HepG2 (cell line): ENCODE measurements around the gene SLC19A1. TPM values are rescaled to one million over a fixed set of nuclear protein-coding genes. Genes with fewer than 3 reads are reported as not detected.

Experiments
- ATAC-seq: fragments of 200-7000 bp; cut with Tn5 transposase; 3 replicates; pipeline ENCODE4 v1.9.1; 2020; ENCODE audit warnings: mild to moderate bottlenecking, moderate library complexity
- BruUV-seq: library from RNA; stranded (reverse); fragments of 400-500 nt; replicated peaks from 2 replicates; lab custom pipeline; 2021; lab: Mats Ljungman, UMichigan
- CTCF ChIA-PET: fragments of 300-600 bp; formaldehyde crosslinking; extraction: SDS; loops from one replicate; lab custom pipeline; 2021; ENCODE audit warnings: low total read pairs, inconsistent platforms, low intra/inter-chr PET ratio; lab: Yijun Ruan, JAX
- POLR2A ChIA-PET: fragments of 350-600 bp; sonication (Branson Sonifier 250); formaldehyde crosslinking; loops from one replicate; lab custom pipeline; 2020; ENCODE audit warnings: antibody characterized with exemption, inconsistent platforms; lab: Yijun Ruan, JAX
- DNase-seq: peaks from one replicate; pipeline ENCODE4 v3.0.0-alpha.2; 2015; ENCODE audit warnings: low spot score
- FAIRE-seq: peaks from 3 replicates; lab custom pipeline; 2011; peaks lifted over from hg19 to GRCh38; lab: Jason Lieb, UNC
- H2AFZ ChIP-seq: one replicate; pipeline ENCODE4 v1.6.1; 2011; ENCODE audit warnings: low read length, inconsistent platforms
- H3K27ac ChIP-seq: fragments of 300-600 bp; 3 replicates; pipeline ENCODE4 v1.8.0; 2011; ENCODE audit warnings: mixed run types, mild to moderate bottlenecking, mixed read lengths, low read length, inconsistent platforms; ENCODE audit not compliant: insufficient read depth; ENCODE audit errors: extremely low read length
- H3K27me3 ChIP-seq, 2 experiments: fragments of 200-600 bp in 1 of 2; 2 replicates in 1 of 2; 3 replicates in 1 of 2; pipeline versions ENCODE4 v1.6.0 to v1.8.0; 2011; ENCODE audit warnings: low read length in 2 of 2, mild to moderate bottlenecking in 2 of 2, moderate library complexity in 2 of 2, inconsistent platforms in 1 of 2; ENCODE audit not compliant: insufficient read depth in 2 of 2, control insufficient read depth in 1 of 2
- H3K36me3 ChIP-seq, 2 experiments: fragments of 200-600 bp in 1 of 2; replicated peaks in 1 of 2; 2 replicates in 1 of 2; 3 replicates in 1 of 2; pipeline versions ENCODE4 v1.5.1 to v1.8.0; 2011; ENCODE audit warnings: low read length in 2 of 2, inconsistent platforms in 1 of 2; ENCODE audit not compliant: insufficient read depth in 2 of 2, control insufficient read depth in 1 of 2
- H3K4me1 ChIP-seq: 2 replicates; pipeline ENCODE4 v1.5.1; 2012; ENCODE audit warnings: low read length, inconsistent platforms; ENCODE audit not compliant: insufficient read depth
- H3K4me2 ChIP-seq: 2 replicates; pipeline ENCODE4 v1.6.0; 2011; ENCODE audit warnings: low read depth, low read length, inconsistent platforms
- H3K4me3 ChIP-seq, 3 experiments: fragments of 200-600 bp in 1 of 3; sonication (generic), shearing (Covaris generic) in 1 of 3; replicated peaks in 1 of 3; 2 replicates each; pipeline ENCODE4 v1.5.1; 2011 to 2016; ENCODE audit warnings: low read length in 3 of 3, inconsistent platforms in 2 of 3, low read depth in 2 of 3, mild to moderate bottlenecking in 2 of 3, control low read depth in 1 of 3, mixed read lengths in 1 of 3; ENCODE audit not compliant: insufficient read depth in 1 of 3
- H3K79me2 ChIP-seq: one replicate; pipeline ENCODE4 v1.6.1; 2011; ENCODE audit warnings: low read length, inconsistent platforms; ENCODE audit not compliant: insufficient read depth
- H3K9ac ChIP-seq: 2 replicates; pipeline ENCODE4 v1.6.0; 2011; ENCODE audit warnings: mild to moderate bottlenecking, low read depth, low read length, inconsistent platforms; ENCODE audit not compliant: insufficient read depth
- H3K9me3 ChIP-seq: 2 replicates; pipeline ENCODE4 v1.5.1; 2012; ENCODE audit warnings: mild to moderate bottlenecking, low read length
- H4K20me1 ChIP-seq: 2 replicates; pipeline ENCODE4 v1.6.0; 2011; ENCODE audit warnings: inconsistent platforms, mild to moderate bottlenecking, low read length, moderate library complexity; ENCODE audit not compliant: insufficient read depth
- CEBPG ChIP-seq: IDR thresholded peaks from 2 replicates; pipeline ENCODE4 v1.6.1; 2016
- FLYWCH1 ChIP-seq: sonication (generic); formaldehyde crosslinking; IDR thresholded peaks from 2 replicates; pipeline ENCODE4 v1.8.1; 2023; ENCODE audit warnings: mild to moderate bottlenecking, missing genetic modification reagents
- FOXK2 ChIP-seq: fragments of 450-650 bp; IDR thresholded peaks from 2 replicates; pipeline ENCODE4 v1.6.1; 2016
- NFKBIZ ChIP-seq: IDR thresholded peaks from 2 replicates; pipeline ENCODE4 v1.6.1; 2018; ENCODE audit warnings: missing genetic modification reagents, missing compliant biosample characterization
- PAX8 ChIP-seq: sonication (generic); formaldehyde crosslinking; IDR thresholded peaks from 2 replicates; pipeline ENCODE4 v1.8.0; 2022; ENCODE audit warnings: mild to moderate bottlenecking, missing genetic modification reagents, borderline replicate concordance
- STAG1 ChIP-seq: sonication (generic); formaldehyde crosslinking; IDR thresholded peaks from 2 replicates; pipeline ENCODE4 v1.4.0; 2020; ENCODE audit warnings: missing genetic modification reagents
- TARDBP ChIP-seq: sonication (generic); formaldehyde crosslinking; IDR thresholded peaks from 2 replicates; pipeline ENCODE4 v1.8.0; 2022; ENCODE audit warnings: mild to moderate bottlenecking, missing genetic modification reagents
- YEATS4 ChIP-seq: sonication (generic); formaldehyde crosslinking; IDR thresholded peaks from 2 replicates; pipeline ENCODE4 v1.4.0; 2020; ENCODE audit warnings: missing genetic modification reagents, borderline replicate concordance
- ZFAT ChIP-seq: sonication (generic); formaldehyde crosslinking; conservative IDR thresholded peaks from 2 replicates; pipeline ENCODE4 v1.8.1; 2023; ENCODE audit warnings: missing genetic modification reagents, inconsistent platforms
- WGBS: methylation state at CpG from one replicate; pipeline ENCODE4 v1.1.6; 2017; ENCODE audit warnings: low lambda C conversion rate; 5-methylcytosine and 5-hydroxymethylcytosine counted together
- in situ Hi-C: cut with HindIII; loops from 2 replicates; pipeline ENCODE4 v1.10.0; 2017; ENCODE audit warnings: low pct_unique_long_range_greater_than_20kb; ENCODE audit not compliant: extremely low pct_ligation_motif_present
- intact Hi-C: fragments of 100-400 bp; cut with micrococcal nuclease; formaldehyde crosslinking; loops from one replicate; pipeline ENCODE4 v1.10.0; 2022; ENCODE audit not compliant: unreplicated experiment
- polyA plus RNA-seq, 8 experiments: library from polyadenylated mRNA; depleted of rRNA in 3 of 8; stranded (reverse) in 7 of 8; unstranded in 1 of 8; fragments of >200 nt; fragmentation: Illumina TruSeq in 4 of 8; extraction: Trizol in 4 of 8; gene quantifications; 2 replicates each; pipeline versions ENCODE4 v1.2.1 to v1.2.3, GENCODE V29; 2011 to 2016; ENCODE audit warnings: low read depth in 4 of 8, missing spikeins in 1 of 8, mixed read lengths in 1 of 8; ENCODE audit not compliant: insufficient read depth in 1 of 8
- total RNA-seq, 5 experiments: library from RNA; depleted of rRNA; stranded (reverse); fragments of >200 nt; fragmentation: Illumina TruSeq; extraction: Trizol; gene quantifications; 2 replicates each; pipeline ENCODE4 v1.2.3, GENCODE V29; 2016; ENCODE audit warnings: low read depth in 1 of 5
- TF ChIP-seq, protein P1 (sequence below): IDR thresholded peaks from 2 replicates; pipeline ENCODE4 v1.6.1; 2016; ENCODE audit warnings: low read depth, borderline replicate concordance
- TF ChIP-seq, protein P2 (sequence below): sonication (generic); formaldehyde crosslinking; IDR thresholded peaks from 2 replicates; pipeline ENCODE4 v1.4.0; 2020; ENCODE audit warnings: missing genetic modification reagents
- TF ChIP-seq, protein P3 (sequence below): sonication (generic); formaldehyde crosslinking; IDR thresholded peaks from 2 replicates; pipeline ENCODE4 v1.8.0; 2022; ENCODE audit warnings: missing genetic modification reagents, mild to moderate bottlenecking, moderate library complexity, borderline replicate concordance
- TF ChIP-seq, protein P4 (sequence below): IDR thresholded peaks from 2 replicates; pipeline ENCODE4 v1.6.1; 2016; ENCODE audit warnings: low read depth, missing genetic modification reagents, missing compliant biosample characterization
- TF ChIP-seq, protein P5 (sequence below): sonication (generic); formaldehyde crosslinking; IDR thresholded peaks from 2 replicates; pipeline ENCODE4 v1.4.0; 2020; ENCODE audit warnings: mild to moderate bottlenecking, missing genetic modification reagents

SLC19A1 gene
- total and polyA plus RNA-seq, 2 of the 13 experiments (the other 11 are each of a cell fraction or from before 2014, with no cell fraction given) = 21.8 to 23.0 TPM

DNA sequence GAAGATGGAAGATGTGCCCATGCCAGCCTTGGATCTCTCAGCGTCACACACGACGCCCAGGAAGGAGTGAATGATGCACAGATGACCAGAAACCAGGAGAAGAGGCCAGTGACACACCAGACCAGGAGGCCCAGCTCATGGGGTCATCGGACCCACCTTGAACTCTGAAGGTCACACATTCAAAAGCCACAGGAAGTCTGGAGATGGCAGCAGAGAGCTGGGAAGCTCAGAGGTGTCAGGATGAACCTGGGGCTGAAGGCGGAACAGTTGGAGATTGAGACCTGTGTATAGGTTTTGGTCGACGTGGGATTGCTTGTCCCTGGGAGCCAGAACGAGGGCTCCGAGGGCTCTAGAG is 43.6 kb downstream of the SLC19A1 start:
- ChIA-PET CTCF (no interaction called here), POLR2A (interaction anchor here (1.1 kb wide), 1 partner anchor 29 kb away, joined by 4 read pairs; no protein-coding TSS in a partner anchor)
- DNase-seq (no peak), ATAC-seq (no peak), FAIRE-seq (no peak)
- H3K27ac ChIP-seq = no peak overlapping the region
- intact Hi-C loops (no loop called here), in situ Hi-C loops (no loop called here)
- no peaks in the 10 kb centered on the region for H4K20me1 ChIP-seq
- no peak overlapping the region for H3K4me3 ChIP-seq
- H3K9me3 ChIP-seq = no peaks in the 10 kb centered on the region
- H3K79me2 ChIP-seq = no peaks in the 10 kb centered on the region
- BruUV-seq = no TSS peak
- H3K4me1 ChIP-seq = no peaks in the 10 kb centered on the region
- peaks cover 15 to 35% of the 10 kb centered on the region in 2 experiments for H3K36me3 ChIP-seq
- 87% methylated on average over 9 of the region's 9 CpGs for WGBS
- H3K9ac ChIP-seq = no peak overlapping the region
- H3K27me3 ChIP-seq = no peaks in the 10 kb centered on the region
- H3K4me2 ChIP-seq = no peak overlapping the region
- no peak overlapping the region for H2AFZ ChIP-seq
- no peak for TF ChIP-seq FLYWCH1 (CRISPR knock-in tag)
- TF ChIP-seq, protein P1, sequence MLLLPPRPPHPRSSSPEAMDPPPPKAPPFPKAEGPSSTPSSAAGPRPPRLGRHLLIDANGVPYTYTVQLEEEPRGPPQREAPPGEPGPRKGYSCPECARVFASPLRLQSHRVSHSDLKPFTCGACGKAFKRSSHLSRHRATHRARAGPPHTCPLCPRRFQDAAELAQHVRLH = no peak
- TF ChIP-seq ZFAT = no peak
- no peak for TF ChIP-seq TARDBP (CRISPR knock-in tag)
- TF ChIP-seq, protein P2, sequence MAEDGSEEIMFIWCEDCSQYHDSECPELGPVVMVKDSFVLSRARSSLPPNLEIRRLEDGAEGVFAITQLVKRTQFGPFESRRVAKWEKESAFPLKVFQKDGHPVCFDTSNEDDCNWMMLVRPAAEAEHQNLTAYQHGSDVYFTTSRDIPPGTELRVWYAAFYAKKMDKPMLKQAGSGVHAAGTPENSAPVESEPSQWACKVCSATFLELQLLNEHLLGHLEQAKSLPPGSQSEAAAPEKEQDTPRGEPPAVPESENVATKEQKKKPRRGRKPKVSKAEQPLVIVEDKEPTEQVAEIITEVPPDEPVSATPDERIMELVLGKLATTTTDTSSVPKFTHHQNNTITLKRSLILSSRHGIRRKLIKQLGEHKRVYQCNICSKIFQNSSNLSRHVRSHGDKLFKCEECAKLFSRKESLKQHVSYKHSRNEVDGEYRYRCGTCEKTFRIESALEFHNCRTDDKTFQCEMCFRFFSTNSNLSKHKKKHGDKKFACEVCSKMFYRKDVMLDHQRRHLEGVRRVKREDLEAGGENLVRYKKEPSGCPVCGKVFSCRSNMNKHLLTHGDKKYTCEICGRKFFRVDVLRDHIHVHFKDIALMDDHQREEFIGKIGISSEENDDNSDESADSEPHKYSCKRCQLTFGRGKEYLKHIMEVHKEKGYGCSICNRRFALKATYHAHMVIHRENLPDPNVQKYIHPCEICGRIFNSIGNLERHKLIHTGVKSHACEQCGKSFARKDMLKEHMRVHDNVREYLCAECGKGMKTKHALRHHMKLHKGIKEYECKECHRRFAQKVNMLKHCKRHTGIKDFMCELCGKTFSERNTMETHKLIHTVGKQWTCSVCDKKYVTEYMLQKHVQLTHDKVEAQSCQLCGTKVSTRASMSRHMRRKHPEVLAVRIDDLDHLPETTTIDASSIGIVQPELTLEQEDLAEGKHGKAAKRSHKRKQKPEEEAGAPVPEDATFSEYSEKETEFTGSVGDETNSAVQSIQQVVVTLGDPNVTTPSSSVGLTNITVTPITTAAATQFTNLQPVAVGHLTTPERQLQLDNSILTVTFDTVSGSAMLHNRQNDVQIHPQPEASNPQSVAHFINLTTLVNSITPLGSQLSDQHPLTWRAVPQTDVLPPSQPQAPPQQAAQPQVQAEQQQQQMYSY (CRISPR knock-in tag) = no peak
- TF ChIP-seq, protein P3, sequence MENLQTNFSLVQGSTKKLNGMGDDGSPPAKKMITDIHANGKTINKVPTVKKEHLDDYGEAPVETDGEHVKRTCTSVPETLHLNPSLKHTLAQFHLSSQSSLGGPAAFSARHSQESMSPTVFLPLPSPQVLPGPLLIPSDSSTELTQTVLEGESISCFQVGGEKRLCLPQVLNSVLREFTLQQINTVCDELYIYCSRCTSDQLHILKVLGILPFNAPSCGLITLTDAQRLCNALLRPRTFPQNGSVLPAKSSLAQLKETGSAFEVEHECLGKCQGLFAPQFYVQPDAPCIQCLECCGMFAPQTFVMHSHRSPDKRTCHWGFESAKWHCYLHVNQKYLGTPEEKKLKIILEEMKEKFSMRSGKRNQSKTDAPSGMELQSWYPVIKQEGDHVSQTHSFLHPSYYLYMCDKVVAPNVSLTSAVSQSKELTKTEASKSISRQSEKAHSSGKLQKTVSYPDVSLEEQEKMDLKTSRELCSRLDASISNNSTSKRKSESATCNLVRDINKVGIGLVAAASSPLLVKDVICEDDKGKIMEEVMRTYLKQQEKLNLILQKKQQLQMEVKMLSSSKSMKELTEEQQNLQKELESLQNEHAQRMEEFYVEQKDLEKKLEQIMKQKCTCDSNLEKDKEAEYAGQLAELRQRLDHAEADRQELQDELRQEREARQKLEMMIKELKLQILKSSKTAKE (CRISPR knock-in tag) = no peak
- TF ChIP-seq CEBPG (CRISPR knock-in tag) = no peak
- TF ChIP-seq, protein P4, sequence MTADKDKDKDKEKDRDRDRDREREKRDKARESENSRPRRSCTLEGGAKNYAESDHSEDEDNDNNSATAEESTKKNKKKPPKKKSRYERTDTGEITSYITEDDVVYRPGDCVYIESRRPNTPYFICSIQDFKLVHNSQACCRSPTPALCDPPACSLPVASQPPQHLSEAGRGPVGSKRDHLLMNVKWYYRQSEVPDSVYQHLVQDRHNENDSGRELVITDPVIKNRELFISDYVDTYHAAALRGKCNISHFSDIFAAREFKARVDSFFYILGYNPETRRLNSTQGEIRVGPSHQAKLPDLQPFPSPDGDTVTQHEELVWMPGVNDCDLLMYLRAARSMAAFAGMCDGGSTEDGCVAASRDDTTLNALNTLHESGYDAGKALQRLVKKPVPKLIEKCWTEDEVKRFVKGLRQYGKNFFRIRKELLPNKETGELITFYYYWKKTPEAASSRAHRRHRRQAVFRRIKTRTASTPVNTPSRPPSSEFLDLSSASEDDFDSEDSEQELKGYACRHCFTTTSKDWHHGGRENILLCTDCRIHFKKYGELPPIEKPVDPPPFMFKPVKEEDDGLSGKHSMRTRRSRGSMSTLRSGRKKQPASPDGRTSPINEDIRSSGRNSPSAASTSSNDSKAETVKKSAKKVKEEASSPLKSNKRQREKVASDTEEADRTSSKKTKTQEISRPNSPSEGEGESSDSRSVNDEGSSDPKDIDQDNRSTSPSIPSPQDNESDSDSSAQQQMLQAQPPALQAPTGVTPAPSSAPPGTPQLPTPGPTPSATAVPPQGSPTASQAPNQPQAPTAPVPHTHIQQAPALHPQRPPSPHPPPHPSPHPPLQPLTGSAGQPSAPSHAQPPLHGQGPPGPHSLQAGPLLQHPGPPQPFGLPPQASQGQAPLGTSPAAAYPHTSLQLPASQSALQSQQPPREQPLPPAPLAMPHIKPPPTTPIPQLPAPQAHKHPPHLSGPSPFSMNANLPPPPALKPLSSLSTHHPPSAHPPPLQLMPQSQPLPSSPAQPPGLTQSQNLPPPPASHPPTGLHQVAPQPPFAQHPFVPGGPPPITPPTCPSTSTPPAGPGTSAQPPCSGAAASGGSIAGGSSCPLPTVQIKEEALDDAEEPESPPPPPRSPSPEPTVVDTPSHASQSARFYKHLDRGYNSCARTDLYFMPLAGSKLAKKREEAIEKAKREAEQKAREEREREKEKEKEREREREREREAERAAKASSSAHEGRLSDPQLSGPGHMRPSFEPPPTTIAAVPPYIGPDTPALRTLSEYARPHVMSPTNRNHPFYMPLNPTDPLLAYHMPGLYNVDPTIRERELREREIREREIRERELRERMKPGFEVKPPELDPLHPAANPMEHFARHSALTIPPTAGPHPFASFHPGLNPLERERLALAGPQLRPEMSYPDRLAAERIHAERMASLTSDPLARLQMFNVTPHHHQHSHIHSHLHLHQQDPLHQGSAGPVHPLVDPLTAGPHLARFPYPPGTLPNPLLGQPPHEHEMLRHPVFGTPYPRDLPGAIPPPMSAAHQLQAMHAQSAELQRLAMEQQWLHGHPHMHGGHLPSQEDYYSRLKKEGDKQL (CRISPR knock-in tag) = no peak
- TF ChIP-seq, protein P5, sequence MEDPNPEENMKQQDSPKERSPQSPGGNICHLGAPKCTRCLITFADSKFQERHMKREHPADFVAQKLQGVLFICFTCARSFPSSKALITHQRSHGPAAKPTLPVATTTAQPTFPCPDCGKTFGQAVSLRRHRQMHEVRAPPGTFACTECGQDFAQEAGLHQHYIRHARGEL (CRISPR knock-in tag) = no peak
- no peak for TF ChIP-seq YEATS4 (CRISPR knock-in tag)
- TF ChIP-seq STAG1 = peak; percentile 32; the same call in 1 of the 2 replicates
- TF ChIP-seq NFKBIZ (CRISPR knock-in tag) = no peak
- TF ChIP-seq PAX8 (CRISPR knock-in tag) = no peak
- TF ChIP-seq FOXK2 = no peak
